HL-60/S4 treated with phorbol 12-myristate 13-acetate at 8.2 ng/mL for 4 days and 3 days (cell line): ENCODE results near the gene CPTP.
"Not testable (repeated sequence)": the region's sequence is repeated elsewhere in the genome, so short reads cannot be mapped to it uniquely, and the experiment has no call there.

Source experiments
- in situ Hi-C: fragments of 300-500 bp; cut with MboI; formaldehyde crosslinking; loops from 2 replicates; pipeline ENCODE4 v1.15.0; 2022; ENCODE audit warnings: low sequenced_read_pairs

CPTP gene

GRCh38 chr1:1360506-1361169 lies 36.0 kb downstream of the CPTP start:
- in situ Hi-C loops = no loop called here

- in situ Hi-C loops = no loop called here
Observed at GRCh38 chr1:1361233-1361981, 36.8 kb downstream of the CPTP start.

- in situ Hi-C loops = no loop called here
Observed at GRCh38 chr1:1361982-1362423, 37.4 kb downstream of the CPTP start.

- in situ Hi-C loops = no loop called here
Observed at GRCh38 chr1:1364266-1364665, 39.7 kb downstream of the CPTP start.

GRCh38 chr1:1365875-1366698 lies 41.5 kb downstream of the CPTP start:
- in situ Hi-C loops = no loop called here

- in situ Hi-C loops = no loop called here
Observed at GRCh38 chr1:1366699-1367066, 42.1 kb downstream of the CPTP start.

- in situ Hi-C loops = no loop called here
Observed at GRCh38 chr1:1367315-1367714, 42.7 kb downstream of the CPTP start.

- in situ Hi-C loops = not testable (repeated sequence)
Observed at GRCh38 chr1:1370094-1370493, 45.5 kb downstream of the CPTP start.

- in situ Hi-C loops = no loop called here
Observed at GRCh38 chr1:1370771-1371300, 46.2 kb downstream of the CPTP start.

- in situ Hi-C loops = no loop called here
Observed at GRCh38 chr1:1371364-1371745, 46.8 kb downstream of the CPTP start.

- in situ Hi-C loops = no loop called here
Observed at GRCh38 chr1:1371746-1372711, 47.4 kb downstream of the CPTP start.

- in situ Hi-C loops = no loop called here
Observed at GRCh38 chr1:1373051-1373814, 48.6 kb downstream of the CPTP start.

GRCh38 chr1:1373815-1374588 lies 49.4 kb downstream of the CPTP start:
- in situ Hi-C loops = no loop called here

- in situ Hi-C loops = no loop called here
Observed at GRCh38 chr1:1374589-1374928, 50.0 kb downstream of the CPTP start.

- in situ Hi-C loops = no loop called here
Observed at GRCh38 chr1:1374929-1375662, 50.5 kb downstream of the CPTP start, which contains the start of gene AURKAIP1. Gene AURKAIP1, minus strand, starts transcription at chr1:1375207. Its CDS starts 451 bp downstream, at chr1:1374756.

- in situ Hi-C loops = no loop called here
Observed at GRCh38 chr1:1376551-1377226, 52.1 kb downstream of the CPTP start.

GRCh38 chr1:1377540-1378205 lies 53.1 kb downstream of the CPTP start:
- in situ Hi-C loops = no loop called here
